Smooth muscle cell (in vitro differentiated cells): Measurements from ENCODE around the gene COL18A1. TPM values are rescaled to one million over a fixed set of nuclear protein-coding genes. Genes with fewer than 3 reads are reported as not detected.

Experiments used
- DNase-seq: peaks from one replicate; lab custom pipeline; 2025; ENCODE audit not compliant: unreplicated experiment; lab: John Stamatoyannopoulos, UW
- H2AFZ ChIP-seq: fragments of 200-600 bp; sonication (generic); 2 replicates; pipeline ENCODE4 v1.6.0; 2016; ENCODE audit warnings: antibody characterized with exemption, low read depth, mild to moderate bottlenecking
- H3F3A ChIP-seq: fragments of 200-600 bp; sonication (generic); 2 replicates; pipeline ENCODE4 v1.6.0; 2017; ENCODE audit warnings: antibody characterized with exemption, low read depth
- H3K27ac ChIP-seq: fragments of 200-600 bp; sonication (generic); 2 replicates; pipeline ENCODE4 v1.5.1; 2016; ENCODE audit warnings: low read depth, mild to moderate bottlenecking
- H3K27me3 ChIP-seq: fragments of 200-600 bp; sonication (generic); 2 replicates; pipeline ENCODE4 v1.6.1; 2016; ENCODE audit warnings: low read depth, mild to moderate bottlenecking
- H3K36me3 ChIP-seq: fragments of 200-600 bp; sonication (generic); 2 replicates; pipeline ENCODE4 v1.5.1; 2016; ENCODE audit warnings: low read depth
- H3K4me1 ChIP-seq: fragments of 200-600 bp; sonication (generic); 2 replicates; pipeline ENCODE4 v1.5.1; 2016; ENCODE audit warnings: low read depth
- H3K4me2 ChIP-seq: fragments of 200-600 bp; sonication (generic); 2 replicates; pipeline ENCODE4 v1.6.0; 2016; ENCODE audit warnings: mild to moderate bottlenecking
- H3K4me3 ChIP-seq: fragments of 200-600 bp; sonication (generic); 2 replicates; pipeline ENCODE4 v1.5.1; 2016; ENCODE audit warnings: mild to moderate bottlenecking
- H3K79me2 ChIP-seq: fragments of 200-600 bp; sonication (generic); 2 replicates; pipeline ENCODE4 v1.6.0; 2016; ENCODE audit warnings: low read depth, mild to moderate bottlenecking
- H3K9ac ChIP-seq: fragments of 200-600 bp; sonication (generic); 2 replicates; pipeline ENCODE4 v1.6.0; 2016; ENCODE audit warnings: low read depth
- H3K9me3 ChIP-seq: fragments of 200-600 bp; sonication (generic); replicated peaks from 2 replicates; pipeline ENCODE4 v1.5.1; 2016; ENCODE audit warnings: low read depth
- H4K20me1 ChIP-seq: fragments of 200-600 bp; sonication (generic); 2 replicates; pipeline ENCODE4 v1.6.0; 2016; ENCODE audit warnings: low read depth
- WGBS: methylation state at CpG from one replicate; pipeline ENCODE4 v1.1.7; 2016; ENCODE audit warnings: low lambda C conversion rate; 5-methylcytosine and 5-hydroxymethylcytosine counted together
- polyA plus RNA-seq: library from polyadenylated mRNA; unstranded; fragments of >200 nt; fragmentation: Nextera tagmentation; extraction: Ambion mirVana; gene quantifications from 2 replicates; pipeline ENCODE4 v1.2.1, GENCODE V29; 2016
- total RNA-seq: library from RNA; depleted of rRNA; stranded (reverse); fragments of >200 nt; gene quantifications from 2 replicates; pipeline ENCODE4 v1.2.3, GENCODE V29; 2014
- TF ChIP-seq, protein P1 (sequence below): fragments of 200-600 bp; sonication (generic); IDR thresholded peaks from 2 replicates; pipeline ENCODE4 v1.5.1; 2017; ENCODE audit warnings: borderline replicate concordance, mild to moderate bottlenecking, antibody characterized with exemption; ENCODE audit not compliant: insufficient read depth, poor library complexity, severe bottlenecking

Gene COL18A1
- total and polyA plus RNA-seq, 2 experiments from 2014 or later: 192 to 485 TPM

DNA sequence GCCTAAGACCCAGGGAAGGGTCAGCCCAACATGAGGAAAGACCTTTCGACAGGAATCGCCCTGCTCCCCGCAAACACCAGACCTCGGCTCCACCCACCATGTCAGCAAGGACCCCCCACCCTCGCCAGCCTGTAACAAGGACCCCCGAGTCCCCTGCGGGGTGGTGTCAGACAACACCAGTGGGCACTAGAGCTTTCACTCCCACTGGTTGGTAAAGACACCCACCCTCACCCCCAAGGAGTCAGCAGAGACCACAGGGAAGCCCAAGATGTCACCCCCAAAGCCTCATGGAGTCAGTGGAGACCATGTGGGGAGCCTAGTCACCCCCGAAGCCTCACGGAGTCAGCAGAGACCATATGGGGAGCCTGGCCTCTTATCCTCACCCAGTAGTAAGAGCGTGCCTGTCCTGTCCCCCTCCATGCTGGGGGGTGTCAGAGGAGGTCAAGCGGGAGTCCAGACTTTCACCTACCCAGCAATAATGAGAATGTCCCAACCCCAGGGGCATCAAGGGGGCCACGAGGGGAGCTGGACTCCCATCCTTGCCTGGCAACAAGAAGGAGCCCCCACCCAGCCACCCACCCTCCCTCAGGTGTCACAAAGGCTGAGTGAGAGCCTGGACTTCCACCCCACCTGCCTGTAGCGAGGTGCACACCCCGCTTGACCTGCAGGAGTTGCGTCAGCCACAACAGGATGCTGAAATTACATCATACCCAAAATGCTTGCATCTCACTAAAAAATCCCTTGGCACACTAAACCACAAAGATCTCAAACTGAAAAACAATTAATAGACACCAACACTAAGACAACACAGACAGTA lies 112.5 kb downstream of the COL18A1 start:
- H3K27me3 ChIP-seq: no peaks in the 10 kb centered on the region
- TF ChIP-seq, protein P1, sequence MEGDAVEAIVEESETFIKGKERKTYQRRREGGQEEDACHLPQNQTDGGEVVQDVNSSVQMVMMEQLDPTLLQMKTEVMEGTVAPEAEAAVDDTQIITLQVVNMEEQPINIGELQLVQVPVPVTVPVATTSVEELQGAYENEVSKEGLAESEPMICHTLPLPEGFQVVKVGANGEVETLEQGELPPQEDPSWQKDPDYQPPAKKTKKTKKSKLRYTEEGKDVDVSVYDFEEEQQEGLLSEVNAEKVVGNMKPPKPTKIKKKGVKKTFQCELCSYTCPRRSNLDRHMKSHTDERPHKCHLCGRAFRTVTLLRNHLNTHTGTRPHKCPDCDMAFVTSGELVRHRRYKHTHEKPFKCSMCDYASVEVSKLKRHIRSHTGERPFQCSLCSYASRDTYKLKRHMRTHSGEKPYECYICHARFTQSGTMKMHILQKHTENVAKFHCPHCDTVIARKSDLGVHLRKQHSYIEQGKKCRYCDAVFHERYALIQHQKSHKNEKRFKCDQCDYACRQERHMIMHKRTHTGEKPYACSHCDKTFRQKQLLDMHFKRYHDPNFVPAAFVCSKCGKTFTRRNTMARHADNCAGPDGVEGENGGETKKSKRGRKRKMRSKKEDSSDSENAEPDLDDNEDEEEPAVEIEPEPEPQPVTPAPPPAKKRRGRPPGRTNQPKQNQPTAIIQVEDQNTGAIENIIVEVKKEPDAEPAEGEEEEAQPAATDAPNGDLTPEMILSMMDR: no peak
- H3K9ac ChIP-seq: no peak overlapping the region
- 98% methylated on average over 15 of the region's 15 CpGs for WGBS
- H3K27ac ChIP-seq: no peak overlapping the region
- H3K79me2 ChIP-seq: no peaks in the 10 kb centered on the region
- H2AFZ ChIP-seq: no peak overlapping the region
- DNase-seq: no peak
- H3K4me2 ChIP-seq: no peak overlapping the region
- H3F3A ChIP-seq: peaks cover 3% of the 10 kb centered on the region
- peaks cover 7% of the 10 kb centered on the region for H3K36me3 ChIP-seq
- peaks cover 11% of the 10 kb centered on the region for H3K9me3 ChIP-seq
- no peaks in the 10 kb centered on the region for H3K4me1 ChIP-seq
- H4K20me1 ChIP-seq: peaks cover 15% of the 10 kb centered on the region
- H3K4me3 ChIP-seq: no peak overlapping the region

DNA sequence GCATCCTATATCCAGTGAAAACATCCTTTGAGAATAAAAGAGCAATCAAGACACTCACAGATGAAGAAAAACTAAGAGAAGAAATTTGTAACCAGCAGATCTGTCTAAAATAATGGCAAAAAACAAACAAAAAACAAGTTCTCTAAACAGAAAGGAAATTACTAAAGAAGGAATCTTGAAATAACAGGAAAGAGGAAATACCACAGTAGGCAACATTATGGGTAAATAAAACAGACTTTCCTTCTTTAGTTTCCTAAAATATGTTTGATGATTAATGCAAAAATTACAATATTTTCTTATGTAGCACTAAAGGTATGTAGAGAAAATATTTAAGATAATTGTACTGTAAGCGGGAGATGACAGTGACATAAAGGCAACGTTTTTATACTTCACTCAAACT lies 113.8 kb downstream of the COL18A1 start:
- peaks cover 11% of the 10 kb centered on the region for H3K9me3 ChIP-seq
- 96% methylated on average over 2 of the region's 2 CpGs for WGBS
- H3K4me2 ChIP-seq: no peak overlapping the region
- TF ChIP-seq, protein P1: no peak
- no peaks in the 10 kb centered on the region for H3K79me2 ChIP-seq
- no peak overlapping the region for H2AFZ ChIP-seq
- H3K36me3 ChIP-seq: peaks cover 7% of the 10 kb centered on the region
- H3K4me3 ChIP-seq: no peak overlapping the region
- peaks cover 3% of the 10 kb centered on the region for H3F3A ChIP-seq
- no peak overlapping the region for H3K27ac ChIP-seq
- no peaks in the 10 kb centered on the region for H3K27me3 ChIP-seq
- no peaks in the 10 kb centered on the region for H3K4me1 ChIP-seq
- H4K20me1 ChIP-seq: peaks cover 2% of the 10 kb centered on the region
- no peak overlapping the region for H3K9ac ChIP-seq
- no peak for DNase-seq

DNA sequence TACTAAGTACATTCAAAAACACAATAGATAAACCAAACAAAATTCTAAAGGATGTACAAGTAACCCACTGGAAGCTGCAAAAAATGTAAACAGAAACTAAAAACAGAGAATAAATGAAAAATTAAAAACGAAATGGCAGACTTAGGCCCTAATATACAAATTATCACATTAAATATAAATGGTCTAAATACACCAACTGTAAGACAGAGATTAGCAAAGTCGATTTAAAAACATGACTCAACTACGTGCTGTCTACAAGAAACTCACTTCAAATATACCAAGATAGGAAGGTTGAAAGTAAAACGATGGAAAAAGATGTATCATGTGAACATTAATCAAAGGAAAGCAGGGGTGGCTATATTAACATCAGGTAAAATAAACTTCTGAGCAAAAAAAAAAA lies 114.2 kb downstream of the COL18A1 start:
- Histone ChIP-seq H4K20me1 (no peaks in the 10 kb centered on the region), H3F3A (peaks cover 3% of the 10 kb centered on the region), H3K27me3 (no peaks in the 10 kb centered on the region), H3K79me2 (no peaks in the 10 kb centered on the region), H3K27ac (no peak overlapping the region), H3K4me2 (no peak overlapping the region), H2AFZ (no peak overlapping the region), H3K9me3 (peaks cover 11% of the 10 kb centered on the region), H3K4me3 (no peak overlapping the region), H3K36me3 (peaks cover 7% of the 10 kb centered on the region), H3K9ac (no peak overlapping the region), H3K4me1 (no peaks in the 10 kb centered on the region)
- DNase-seq: no peak
- TF ChIP-seq, protein P1: no peak
- WGBS: 93% methylated on average over 4 of the region's 4 CpGs

DNA sequence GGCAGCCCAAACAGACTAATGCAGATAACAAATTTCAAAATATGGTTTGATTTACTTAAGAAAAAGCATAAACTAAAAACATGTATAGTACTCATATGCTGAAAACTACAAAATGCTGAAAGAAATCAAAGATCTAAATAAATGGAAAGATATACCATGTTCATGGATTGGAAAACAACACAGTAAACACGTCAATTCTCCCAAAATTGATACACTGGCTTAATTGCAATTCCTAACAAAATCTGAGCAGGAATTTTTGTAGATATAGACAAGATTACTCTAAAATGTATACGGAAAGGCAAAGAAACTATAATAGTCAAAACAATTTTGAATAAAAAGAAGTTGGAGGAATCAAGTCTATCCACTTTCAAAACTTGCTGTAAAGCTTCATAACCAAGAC lies 116.3 kb downstream of the COL18A1 start:
- H3K4me1 ChIP-seq: no peaks in the 10 kb centered on the region
- TF ChIP-seq, protein P1: no peak
- peaks cover 3% of the 10 kb centered on the region for H3F3A ChIP-seq
- WGBS: 98% methylated on average over 2 of the region's 2 CpGs
- peaks cover 7% of the 10 kb centered on the region for H3K36me3 ChIP-seq
- H3K4me2 ChIP-seq: no peak overlapping the region
- DNase-seq: no peak
- no peak overlapping the region for H3K9ac ChIP-seq
- no peaks in the 10 kb centered on the region for H3K79me2 ChIP-seq
- no peaks in the 10 kb centered on the region for H3K27me3 ChIP-seq
- no peak overlapping the region for H3K4me3 ChIP-seq
- H3K27ac ChIP-seq: no peak overlapping the region
- H2AFZ ChIP-seq: no peak overlapping the region
- H3K9me3 ChIP-seq: peaks cover 11% of the 10 kb centered on the region
- H4K20me1 ChIP-seq: no peaks in the 10 kb centered on the region
